Fibroblast of mammary gland (primary cell): ENCODE data around the gene CMIP.

ENCODE experiments used
- DNase-seq: peaks from one replicate; pipeline ENCODE4 v3.0.0-alpha.2; 2010; ENCODE audit warnings: low read depth
- H3K4me3 ChIP-seq: 2 replicates; pipeline ENCODE4 v1.5.1; 2011; ENCODE audit warnings: low read depth, mild to moderate bottlenecking, low read length, moderate library complexity; ENCODE audit not compliant: control insufficient read depth
- TF ChIP-seq, protein P1 (sequence below): conservative IDR thresholded peaks from 2 replicates; pipeline ENCODE4 v1.5.1; 2011; ENCODE audit warnings: low read depth, low read length, inconsistent platforms; ENCODE audit not compliant: control insufficient read depth, insufficient read depth

The CMIP gene

DNA sequence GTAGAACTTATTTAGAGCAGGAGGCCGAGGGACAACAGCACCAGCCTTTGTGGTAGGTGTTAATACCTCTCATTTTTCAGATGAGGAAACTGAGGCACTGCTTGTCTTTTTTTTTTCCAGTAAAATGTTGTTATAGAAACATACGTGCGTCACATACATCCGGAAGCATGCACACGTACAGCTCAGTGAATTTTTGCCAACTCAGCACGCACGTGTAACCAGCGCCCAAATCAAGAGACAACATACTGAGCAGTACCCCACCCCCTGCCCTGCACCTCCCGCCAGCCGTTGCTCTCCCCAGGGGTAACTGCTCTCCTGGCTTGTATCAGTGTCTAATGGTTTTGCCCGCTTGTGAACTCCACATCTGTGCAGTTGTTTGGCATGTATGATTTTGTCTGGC lies 92.0 kb downstream of the CMIP start:
- no peak for DNase-seq
- TF ChIP-seq, protein P1, sequence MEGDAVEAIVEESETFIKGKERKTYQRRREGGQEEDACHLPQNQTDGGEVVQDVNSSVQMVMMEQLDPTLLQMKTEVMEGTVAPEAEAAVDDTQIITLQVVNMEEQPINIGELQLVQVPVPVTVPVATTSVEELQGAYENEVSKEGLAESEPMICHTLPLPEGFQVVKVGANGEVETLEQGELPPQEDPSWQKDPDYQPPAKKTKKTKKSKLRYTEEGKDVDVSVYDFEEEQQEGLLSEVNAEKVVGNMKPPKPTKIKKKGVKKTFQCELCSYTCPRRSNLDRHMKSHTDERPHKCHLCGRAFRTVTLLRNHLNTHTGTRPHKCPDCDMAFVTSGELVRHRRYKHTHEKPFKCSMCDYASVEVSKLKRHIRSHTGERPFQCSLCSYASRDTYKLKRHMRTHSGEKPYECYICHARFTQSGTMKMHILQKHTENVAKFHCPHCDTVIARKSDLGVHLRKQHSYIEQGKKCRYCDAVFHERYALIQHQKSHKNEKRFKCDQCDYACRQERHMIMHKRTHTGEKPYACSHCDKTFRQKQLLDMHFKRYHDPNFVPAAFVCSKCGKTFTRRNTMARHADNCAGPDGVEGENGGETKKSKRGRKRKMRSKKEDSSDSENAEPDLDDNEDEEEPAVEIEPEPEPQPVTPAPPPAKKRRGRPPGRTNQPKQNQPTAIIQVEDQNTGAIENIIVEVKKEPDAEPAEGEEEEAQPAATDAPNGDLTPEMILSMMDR, result no peak
- H3K4me3 ChIP-seq, result no peak overlapping the region

DNA sequence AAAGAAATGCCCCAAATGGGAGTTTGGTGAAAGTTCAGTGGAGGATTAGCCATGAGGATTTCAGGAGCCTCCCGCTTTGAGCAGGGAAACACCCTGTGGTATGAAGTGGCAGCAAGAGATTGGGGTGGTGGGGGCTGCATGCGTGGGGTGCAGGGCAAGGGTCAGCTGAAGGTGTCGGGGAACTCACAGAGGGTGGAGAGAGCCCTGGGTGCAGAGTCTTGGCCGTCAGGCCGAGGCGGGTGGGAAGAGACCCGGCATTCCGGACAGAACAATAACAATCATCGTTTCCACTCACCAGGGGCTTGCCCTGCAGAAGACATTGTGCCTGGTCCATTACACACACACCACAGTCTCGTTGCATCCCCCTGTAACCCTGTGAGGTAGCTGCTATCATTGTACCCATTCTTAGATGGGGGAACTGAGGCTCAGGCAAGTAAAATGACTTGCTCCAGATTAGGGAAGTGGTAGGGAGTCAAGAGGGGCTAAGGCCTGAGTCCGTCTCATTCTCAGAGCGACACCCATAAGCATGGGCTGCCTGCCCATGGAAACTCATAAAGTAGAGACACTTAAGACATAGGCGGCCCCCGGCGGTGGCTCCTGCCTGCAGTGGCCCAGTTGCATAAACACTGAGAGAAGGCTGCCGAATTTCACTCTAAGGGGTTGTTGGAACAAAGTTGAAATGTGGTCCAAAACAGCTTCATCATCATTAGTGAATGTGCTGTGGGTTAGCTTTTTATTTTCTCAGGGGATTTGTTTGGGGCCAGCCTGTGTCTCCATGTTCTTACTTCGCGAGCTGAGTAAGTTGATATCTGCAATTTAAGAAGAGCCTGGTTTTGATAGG lies 93.3 kb downstream of the CMIP start:
- H3K4me3 ChIP-seq, result no peak overlapping the region
- peak; percentile 87 for DNase-seq
- TF ChIP-seq, protein P1, result peak; percentile 10

DNA sequence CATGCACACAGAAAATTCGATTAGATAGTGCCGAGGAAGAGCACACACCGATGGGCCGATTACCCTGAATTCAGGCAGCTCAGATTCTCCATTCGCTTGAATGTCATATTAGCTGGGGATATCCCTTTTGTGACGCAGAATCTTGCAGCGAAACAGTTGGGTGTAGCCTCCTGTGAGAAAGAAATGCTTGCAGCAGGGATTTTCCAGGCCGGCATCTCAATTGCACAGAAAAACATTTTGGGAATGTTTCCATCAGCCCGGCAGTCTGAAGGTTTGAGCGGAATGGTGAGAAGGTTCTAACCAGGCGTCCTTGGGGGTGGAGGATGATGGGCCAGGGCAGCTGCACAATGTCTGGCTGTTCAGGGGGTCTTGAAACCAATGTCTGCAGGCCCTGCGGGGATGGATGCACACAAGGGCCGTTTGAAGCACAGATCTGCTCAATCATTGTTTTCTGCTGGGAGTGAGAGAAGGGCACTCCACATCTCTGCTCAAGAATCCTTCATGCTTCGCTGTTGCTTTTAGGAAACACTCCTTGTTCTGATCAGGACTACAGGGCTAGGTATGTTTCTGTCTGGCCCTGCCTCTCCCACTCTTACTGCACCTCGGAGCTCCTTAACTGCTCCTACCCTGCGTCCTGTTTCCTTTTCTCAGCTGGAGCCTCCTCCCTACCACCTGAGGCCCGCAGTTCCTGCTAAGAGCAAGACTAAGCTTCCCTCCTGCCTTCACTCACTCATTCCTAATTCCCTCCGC lies 94.6 kb downstream of the CMIP start:
- H3K4me3 ChIP-seq, result no peak overlapping the region
- TF ChIP-seq, protein P1, result no peak
- peak; percentile 50 for DNase-seq

DNA sequence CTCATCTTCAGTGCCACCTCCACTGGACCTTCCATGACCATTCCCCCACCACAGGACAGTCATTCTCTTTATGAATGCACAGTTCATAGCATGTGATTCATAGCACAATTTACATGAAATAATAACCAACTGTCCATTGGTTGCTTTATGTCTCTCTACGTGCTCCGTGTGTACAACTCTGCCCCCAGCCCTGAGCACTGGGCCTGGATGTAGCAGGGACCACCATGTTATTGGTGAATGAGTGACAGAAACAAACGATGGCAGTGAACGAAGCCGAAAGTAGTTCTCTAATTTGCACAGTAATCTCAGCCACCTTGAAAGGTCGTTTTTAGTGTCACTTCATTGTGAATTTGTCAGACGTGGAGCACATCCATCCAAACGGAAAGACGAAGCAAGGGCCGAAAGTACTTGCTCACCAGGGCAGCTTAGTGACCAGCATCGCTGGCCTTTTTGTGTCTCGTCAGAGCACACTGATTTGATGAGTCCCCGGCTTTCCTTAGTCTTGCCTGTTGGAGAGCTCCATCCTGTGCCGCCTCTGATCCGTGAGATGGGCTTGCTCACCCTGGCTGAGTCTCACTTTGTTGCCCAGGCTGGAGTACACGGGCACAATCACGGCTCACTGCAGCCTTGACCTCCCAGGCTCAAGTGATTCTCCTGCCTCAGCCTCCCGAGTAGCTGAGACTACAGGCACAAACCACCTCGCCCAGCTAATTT lies 95.3 kb downstream of the CMIP start:
- DNase-seq, result no peak
- no peak overlapping the region for H3K4me3 ChIP-seq
- TF ChIP-seq, protein P1, result no peak

DNA sequence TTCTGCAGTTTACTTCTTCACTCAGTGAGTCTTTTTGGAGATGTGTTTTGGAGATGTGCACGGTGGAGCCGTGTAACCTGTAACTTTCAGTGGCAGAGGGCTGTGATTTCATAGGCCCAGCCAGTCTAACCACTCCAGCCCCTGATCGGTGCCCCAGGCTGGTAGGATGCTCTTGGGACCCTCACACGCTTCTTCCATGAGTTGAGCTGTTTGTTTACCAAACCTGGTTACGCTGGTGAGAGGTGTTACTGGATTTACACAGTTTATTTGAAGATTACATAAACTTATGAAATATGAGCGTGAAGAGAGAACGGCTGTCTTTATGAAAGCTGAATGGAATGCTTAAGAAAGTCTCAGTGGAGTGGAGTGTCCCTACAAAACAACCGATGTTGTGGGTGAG lies 96.7 kb downstream of the CMIP start:
- no peak for DNase-seq
- TF ChIP-seq, protein P1, result no peak
- H3K4me3 ChIP-seq, result no peak overlapping the region
